GM21786 (cell line): Measurements from ENCODE around the gene ASB6.
"Not testable (repeated sequence)": the region's sequence is repeated elsewhere in the genome, so short reads cannot be mapped to it uniquely, and the experiment has no call there.

Source experiments
- ATAC-seq: cut with Tn5 transposase; IDR thresholded peaks from one replicate; pipeline ENCODE4 v1.9.1; 2021; ENCODE audit not compliant: unreplicated experiment

Gene ASB6

GRCh38 chr9:129667850-129668249, 25.9 kb upstream of the ASB6 start:
- no peak for ATAC-seq

- ATAC-seq: no peak
Observed at GRCh38 chr9:129667378-129667777, 25.4 kb upstream of the ASB6 start.

DNA sequence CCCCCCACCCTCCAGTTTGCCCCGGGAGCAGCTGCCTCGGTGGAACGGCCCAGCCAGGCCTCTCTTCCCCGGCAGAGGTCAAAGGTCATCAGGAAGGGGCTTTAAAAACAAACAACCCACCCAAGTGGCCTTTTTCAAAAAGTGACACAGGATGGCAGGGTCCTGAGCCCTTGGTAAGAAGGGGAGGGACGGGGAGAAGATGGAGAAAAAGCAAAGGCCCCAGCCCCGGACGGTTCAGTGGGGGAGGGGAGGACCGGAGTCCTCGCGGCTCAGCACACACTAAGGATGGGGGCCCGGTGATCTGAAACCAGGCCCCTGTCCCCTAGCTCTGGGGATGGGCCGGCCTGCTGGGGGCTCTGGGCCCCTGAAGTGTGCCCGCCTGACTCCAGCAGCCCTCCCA, 24.6 kb upstream of the ASB6 start:
- ATAC-seq: no peak

- no peak for ATAC-seq
Observed at GRCh38 chr9:129665814-129666520, 24.0 kb upstream of the ASB6 start.

DNA sequence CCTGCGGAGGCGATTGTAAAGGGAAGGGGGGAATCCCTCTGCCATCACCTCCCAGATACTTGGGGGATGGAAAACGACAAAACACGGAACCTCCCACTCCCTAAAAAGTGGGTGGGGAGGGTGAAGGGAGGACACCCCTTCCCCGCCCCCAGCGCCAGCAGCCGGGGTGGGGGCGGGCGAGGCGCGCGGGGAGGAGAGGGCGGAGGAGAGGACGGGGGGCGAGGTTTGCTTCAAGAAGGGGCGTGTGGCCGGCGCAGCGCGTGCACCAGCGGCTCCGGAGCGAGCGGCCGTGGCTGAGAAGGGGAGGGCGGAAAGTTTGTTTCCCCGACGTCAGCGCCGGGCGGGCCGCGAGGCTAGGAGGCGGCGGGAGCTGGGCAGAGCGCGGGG, 23.4 kb upstream of the ASB6 start, which contains the start of gene PRRX2:
Gene PRRX2 (plus strand): TSS at position 259 of the 387 bp plus-strand sequence. CDS start 221 bp downstream, outside the sequence.
- ATAC-seq: no peak

- no peak for ATAC-seq
Observed at GRCh38 chr9:129664746-129665388, 22.9 kb upstream of the ASB6 start.

GRCh38 chr9:129662239-129662638, 20.3 kb upstream of the ASB6 start:
- not testable (repeated sequence) for ATAC-seq

GRCh38 chr9:129661029-129661428, 19.1 kb upstream of the ASB6 start:
- no peak for ATAC-seq

DNA sequence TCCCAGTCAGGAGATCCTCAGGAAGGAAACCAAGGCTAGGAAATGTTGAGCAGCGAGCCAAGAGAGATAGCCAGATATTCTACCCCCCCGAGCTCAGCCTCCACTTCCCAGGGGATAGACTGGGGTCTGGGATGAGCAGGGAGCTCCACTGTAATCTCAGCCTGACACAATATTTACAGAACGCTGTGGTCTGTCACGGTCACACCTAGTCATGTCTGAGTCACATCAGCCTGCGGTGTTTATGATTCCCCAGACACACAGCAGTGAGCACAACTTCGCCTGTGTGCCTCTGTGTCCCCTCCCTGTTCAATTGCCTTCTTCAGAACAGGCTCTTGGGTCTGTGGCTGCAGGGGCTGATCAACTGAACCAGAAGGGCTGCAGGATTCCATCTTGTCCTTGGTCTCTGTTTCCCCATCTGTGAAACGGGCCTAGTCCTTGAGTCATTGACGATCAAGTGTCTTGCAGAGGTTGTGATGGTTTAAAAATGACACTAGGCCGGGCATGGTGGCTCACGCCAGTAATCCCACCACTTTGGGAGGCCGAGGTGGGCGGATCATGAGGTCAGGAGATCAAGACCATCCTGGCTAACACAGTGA, 14.9 kb upstream of the ASB6 start:
- no peak for ATAC-seq

DNA sequence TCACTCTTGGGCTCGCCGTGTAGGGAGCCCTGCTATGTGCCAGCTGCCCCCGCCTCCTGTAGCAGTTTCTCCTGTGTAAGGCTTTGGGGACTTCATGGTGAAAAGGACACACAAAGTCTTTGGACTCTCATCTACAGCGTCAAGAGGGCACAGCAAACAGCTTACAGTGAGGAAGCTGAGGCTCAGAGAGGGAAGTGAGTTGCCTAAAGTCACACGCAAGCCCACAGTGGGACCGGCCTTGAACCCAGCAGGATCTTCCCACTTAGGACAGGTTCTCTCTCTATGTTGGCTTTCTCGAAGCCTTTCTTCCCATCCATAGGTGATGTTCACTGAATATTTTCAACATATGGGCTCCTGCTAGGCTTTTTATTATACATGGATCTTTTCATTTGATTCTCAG, 13.7 kb upstream of the ASB6 start:
- ATAC-seq: no peak

DNA sequence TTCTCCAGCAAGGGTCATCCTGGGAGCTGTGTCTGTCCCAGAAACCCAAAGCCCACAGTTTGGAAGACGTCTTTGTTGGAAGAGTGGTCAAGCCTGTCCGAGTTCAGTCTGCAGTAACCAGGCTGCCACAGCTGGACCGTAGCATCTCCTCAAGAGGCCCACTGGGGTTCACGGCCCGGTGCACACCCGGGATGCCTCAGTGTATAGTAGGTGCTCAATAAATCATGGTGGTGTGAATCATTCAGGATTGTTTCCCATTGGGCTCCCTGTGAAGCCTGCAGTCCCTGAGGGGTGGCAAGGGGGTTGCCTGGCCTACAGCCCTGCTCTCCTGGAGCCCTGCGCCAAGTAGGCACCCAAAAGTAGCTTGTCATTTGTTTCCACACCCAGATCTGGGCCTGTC, 13.2 kb upstream of the ASB6 start:
- ATAC-seq: no peak

- no peak for ATAC-seq
Observed at GRCh38 chr9:129654554-129655040, 12.6 kb upstream of the ASB6 start.

DNA sequence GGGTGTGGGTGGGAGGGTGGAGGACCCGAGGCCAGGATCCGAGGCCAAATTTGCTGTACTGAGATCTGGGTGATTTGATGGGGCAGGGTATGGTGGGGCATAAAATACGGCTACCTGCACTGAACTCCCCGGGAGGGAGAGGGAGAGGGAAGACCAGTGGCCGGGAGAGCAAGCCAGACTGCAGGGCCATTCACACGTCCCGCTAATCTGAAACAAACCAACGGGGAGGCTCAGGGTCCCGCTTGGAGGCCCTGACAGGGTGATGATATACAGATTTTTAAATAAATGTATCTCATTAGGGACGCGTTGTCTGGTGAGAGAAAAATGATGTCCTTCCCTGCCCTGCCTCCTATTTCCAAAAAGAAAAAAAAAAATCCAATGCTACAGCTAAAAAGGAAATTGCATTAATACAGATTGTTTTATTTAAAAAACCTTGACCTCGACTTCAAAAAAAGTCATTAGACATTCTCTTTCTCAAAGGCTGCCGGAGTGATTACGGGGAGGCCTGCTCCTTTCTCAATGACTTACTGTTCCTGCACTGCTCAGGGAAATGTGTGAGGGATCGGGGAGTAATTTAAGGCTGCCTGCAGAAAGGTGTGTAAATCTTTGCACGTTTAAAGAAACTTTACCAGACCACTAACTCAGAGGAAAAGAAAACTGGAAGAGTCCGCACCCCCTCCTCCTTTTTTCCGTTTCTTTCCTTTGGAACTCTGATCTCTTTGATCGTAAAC, 12.0 kb upstream of the ASB6 start:
- ATAC-seq: no peak

GRCh38 chr9:129650680-129651235, 8.8 kb upstream of the ASB6 start:
- ATAC-seq: no peak

DNA sequence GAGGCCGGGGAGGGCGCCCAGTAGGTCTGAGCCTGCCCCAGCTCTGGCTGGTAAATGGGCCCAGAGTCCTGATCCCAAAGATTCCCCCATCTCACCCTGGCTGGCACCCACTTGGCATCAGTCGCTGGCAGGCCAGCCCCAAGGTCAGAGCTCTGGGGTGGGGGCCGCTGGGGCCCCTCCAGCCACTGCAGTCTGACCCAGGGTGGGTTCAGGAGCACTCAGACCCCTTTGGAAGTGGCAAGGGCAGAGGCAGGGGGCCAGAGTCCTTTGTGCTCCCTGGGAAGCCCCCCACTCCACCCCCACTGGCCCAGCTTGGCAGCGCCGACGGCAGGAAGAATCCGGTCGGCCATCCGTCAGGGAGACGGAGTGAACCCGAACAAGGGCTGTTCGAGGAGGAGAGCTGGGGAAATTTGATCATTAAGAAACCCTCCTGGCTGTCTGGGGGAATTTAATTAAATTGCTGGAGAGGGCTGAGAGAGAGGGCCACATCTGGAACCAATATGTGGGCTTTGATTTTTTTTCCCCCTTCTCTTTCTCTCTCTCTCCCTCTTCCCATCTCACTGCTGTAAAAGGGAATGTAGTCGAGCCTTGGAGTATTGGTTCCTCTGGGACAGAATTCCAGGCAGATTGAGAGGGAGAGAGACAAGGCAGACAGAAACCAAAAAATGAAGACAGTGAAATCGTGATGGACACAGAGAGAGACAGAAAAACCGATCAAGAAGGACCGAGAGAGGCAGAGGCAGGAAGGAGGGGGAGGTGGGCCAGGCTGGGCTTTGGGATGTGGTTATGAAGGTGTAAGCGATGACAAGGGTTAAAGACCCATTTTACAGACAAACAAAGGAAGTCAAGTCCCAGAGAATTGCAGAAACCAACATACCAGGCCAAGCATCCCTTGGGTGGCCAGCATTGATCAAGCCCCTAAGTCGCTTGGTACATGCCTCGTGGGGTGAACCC, 8.1 kb upstream of the ASB6 start:
- ATAC-seq: no peak

DNA sequence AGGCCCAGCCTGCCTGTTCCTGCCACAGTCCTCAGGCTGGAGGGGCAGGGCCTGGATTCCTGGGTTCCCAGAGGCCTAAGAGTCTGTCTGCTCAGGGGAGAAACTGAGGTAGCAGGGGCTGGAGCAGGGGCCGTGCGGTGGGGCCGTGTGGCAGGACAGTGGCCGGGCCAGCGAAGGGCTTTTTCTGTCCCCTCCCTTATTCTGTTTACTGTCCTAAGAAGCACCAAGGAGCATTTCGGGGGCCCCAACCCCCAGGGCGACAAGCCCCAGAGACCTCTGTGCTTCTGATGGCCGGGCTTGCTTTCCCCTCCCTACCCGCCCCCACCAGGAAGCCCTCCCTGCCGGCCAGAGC, 6.8 kb upstream of the ASB6 start:
- no peak for ATAC-seq

- ATAC-seq: no peak
Observed at GRCh38 chr9:129648092-129648763, 6.3 kb upstream of the ASB6 start.

DNA sequence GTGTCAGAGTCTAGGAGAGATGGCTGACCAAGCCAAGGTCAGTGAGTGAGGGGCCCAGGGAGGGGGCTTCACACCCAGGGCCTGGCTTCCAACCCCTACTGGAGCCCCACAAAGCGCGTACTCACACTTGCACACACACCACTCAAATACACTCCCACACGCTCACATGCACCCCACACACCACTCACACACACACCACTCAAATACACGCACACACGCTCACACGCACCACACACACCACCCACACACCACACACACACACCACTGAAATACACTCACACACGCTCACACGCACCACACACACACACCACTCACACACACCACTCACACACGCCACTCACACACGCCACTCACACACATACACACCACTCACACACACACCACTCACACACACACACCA, 5.7 kb upstream of the ASB6 start:
- ATAC-seq: no peak

- no peak for ATAC-seq
Observed at GRCh38 chr9:129646654-129647053, 4.7 kb upstream of the ASB6 start.

- no peak for ATAC-seq
Observed at GRCh38 chr9:129646252-129646651, 4.3 kb upstream of the ASB6 start.
